ENCODE data around the gene USH1C.

Gene USH1C

GRCh38 chr11:17471501-17471900 lies 72.7 kb downstream of the USH1C start:
- DNase-seq (ENCODE audit: low read depth): no peak

DNA sequence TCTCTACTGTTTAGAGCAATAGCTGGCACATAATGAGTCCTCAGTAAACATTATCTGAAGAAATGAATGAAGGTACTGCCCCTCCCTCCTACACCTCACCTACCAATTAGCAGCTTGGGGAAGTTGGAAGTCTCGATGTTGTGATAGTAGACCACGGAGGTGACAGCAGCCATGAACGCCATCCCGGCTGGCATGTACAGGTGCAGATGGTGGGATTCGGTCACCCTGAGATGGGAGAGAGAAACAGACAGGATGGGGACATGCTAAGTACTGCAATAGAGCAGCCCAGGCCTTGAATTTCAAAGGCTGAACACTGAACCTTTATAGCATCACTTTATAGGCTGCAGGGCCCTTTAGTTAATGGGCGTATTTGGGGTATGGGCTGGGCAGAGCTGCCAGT lies 74.2 kb downstream of the USH1C start:
- no peak for DNase-seq (ENCODE audit: low read depth)

GRCh38 chr11:17468122-17468521 lies 76.1 kb downstream of the USH1C start:
- DNase-seq (ENCODE audit: low read depth): no peak

DNA sequence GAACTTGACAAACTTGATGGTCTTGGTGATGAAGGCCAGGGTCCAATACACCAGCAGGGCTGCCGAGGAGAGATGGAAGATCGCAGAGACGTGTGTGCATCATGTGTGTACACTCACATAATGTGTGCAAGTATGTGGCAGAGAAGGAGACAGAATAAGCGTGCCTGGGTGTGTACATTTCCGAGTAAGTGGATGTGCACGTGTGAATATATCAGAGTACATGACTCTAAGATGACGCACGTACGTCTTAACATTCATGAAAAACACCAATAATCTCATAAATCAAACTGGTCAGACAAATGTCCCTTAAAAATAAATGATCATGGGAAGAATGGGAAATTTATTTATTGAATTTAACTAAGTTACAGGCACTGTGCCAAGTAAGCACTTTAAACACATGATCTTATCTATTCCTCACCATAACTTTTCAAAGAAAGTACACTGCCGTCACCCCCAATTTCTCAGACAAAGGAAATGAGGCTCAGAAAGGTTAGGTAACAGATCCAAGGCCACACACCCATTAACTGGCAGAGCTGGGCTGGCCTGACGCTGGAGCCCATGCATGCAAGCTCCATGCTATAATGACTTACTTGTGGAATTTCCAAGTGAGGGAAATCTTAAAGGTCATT lies 80.6 kb downstream of the USH1C start:
- no peak for DNase-seq (ENCODE audit: low read depth)

GRCh38 chr11:17462940-17463339 lies 81.3 kb downstream of the USH1C start:
- DNase-seq (ENCODE audit: low read depth): no peak

- DNase-seq (ENCODE audit: low read depth): no peak
These were observed 83.8 kb downstream of the USH1C start for GRCh38 chr11:17460406-17460805.

- no peak for DNase-seq (ENCODE audit: low read depth)
These were observed 84.8 kb downstream of the USH1C start for GRCh38 chr11:17459236-17459896.

DNA sequence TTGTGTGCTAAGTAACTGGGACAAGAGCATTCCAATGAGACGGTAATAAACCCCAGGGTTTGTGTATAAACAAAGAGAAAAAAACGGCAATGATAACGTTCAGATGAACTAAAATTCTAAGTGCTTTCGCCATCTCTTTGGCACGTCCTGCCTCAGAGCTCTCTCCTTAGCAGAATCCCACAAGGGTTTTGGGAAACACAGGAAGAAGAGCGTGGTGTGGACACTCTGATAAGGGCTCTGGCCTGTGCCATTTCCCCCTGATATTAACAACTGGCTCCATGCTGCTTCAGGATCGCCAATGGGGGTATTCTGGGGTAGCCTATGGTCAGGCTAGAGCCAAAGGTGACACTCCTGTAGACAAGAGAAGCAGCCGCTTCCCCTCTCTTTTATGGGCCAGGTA lies 85.9 kb downstream of the USH1C start:
- DNase-seq (ENCODE audit: low read depth): no peak

GRCh38 chr11:17457396-17458173 lies 86.6 kb downstream of the USH1C start:
- no peak for DNase-seq (ENCODE audit: low read depth)

GRCh38 chr11:17452668-17453067 lies 91.5 kb downstream of the USH1C start:
- DNase-seq (ENCODE audit: low read depth): no peak

DNA sequence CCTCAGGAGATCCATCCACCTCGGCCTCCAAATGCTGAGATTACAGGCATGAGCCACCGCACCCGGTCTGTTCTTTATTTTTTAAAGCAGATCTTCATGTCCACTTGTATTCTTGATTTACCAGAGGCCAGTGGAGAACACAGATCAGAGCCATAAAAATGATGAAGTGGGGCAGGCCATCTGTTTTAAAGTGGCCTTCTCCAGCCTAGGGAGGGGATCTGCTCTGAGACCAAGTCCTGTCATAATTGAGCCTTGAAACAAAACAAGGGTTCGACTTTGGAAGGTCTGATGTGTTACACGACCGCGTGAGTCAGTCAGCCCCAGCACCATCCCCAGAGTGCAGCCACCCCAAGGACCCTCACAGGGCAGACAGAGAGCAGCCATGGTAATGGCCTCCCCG lies 95.1 kb downstream of the USH1C start:
- DNase-seq (ENCODE audit: low read depth): no peak

DNA sequence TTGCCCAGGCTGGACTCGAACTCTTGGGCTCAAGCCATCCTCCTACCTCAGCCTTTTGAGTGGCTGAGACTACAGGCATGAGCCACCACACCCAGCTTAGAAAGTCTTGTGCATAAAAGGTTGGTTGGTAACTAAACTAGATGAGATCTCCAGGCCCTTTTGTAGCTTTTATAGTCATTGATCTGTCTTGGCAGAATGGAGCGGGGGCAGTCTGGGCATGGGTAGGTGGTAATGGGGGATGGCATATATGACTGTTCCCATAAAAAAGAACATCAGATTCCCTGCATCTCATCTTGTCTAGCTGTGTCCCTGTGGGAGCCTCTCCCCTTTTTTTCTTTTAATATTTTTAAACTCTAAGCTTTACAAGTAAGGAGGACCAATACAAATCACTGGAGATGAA lies 97.7 kb downstream of the USH1C start:
- no peak for DNase-seq (ENCODE audit: low read depth)

- DNase-seq (ENCODE audit: low read depth): no peak
These were observed 98.9 kb downstream of the USH1C start for GRCh38 chr11:17445240-17445795.

GRCh38 chr11:17443926-17444690 lies 100.1 kb downstream of the USH1C start:
- no peak for DNase-seq (ENCODE audit: low read depth)
